ENCODE data around the gene TRPM5. TPM values are rescaled to one million over a fixed set of nuclear protein-coding genes. Genes with fewer than 3 reads are reported as not detected.

The TRPM5 gene
- total and polyA plus RNA-seq, 2 of the 8 experiments (the other 6 are each of a cell fraction or from before 2014, with no cell fraction given): 0.02 TPM; not detected in 1

- H3K23me2 ChIP-seq (ENCODE audit: low read depth, low read length): peaks cover 19% of the 10 kb centered on the region; the same call in 1 of the 2 replicates
- H3K9me3 ChIP-seq (ENCODE audit: insufficient read depth in 2 of 2, low read depth in 1 of 2, low read length in 1 of 2): no peaks in the 10 kb centered on the region; a peak in 1 of 4 replicates
- H3K79me1 ChIP-seq (ENCODE audit: low read depth, low read length): no peaks in the 10 kb centered on the region
- 94% methylated on average over 2 of the region's 13 CpGs; no CpG with 5 or more reads in 1 of the 2 experiments for WGBS, 2 experiments (ENCODE audit: extremely low coverage in 1 of 2, insufficient coverage in 1 of 2, insufficient read length in 1 of 2, insufficient replicate concordance in 2 of 2, low coverage in 1 of 2, low lambda C conversion rate in 2 of 2, missing lambda C conversion rate in 1 of 2)
- H2BK12ac ChIP-seq (ENCODE audit: low read depth, low read length): no peak overlapping the region
- H3K4me2 ChIP-seq (ENCODE audit: insufficient read depth in 1 of 2, low read depth in 2 of 2, low read length in 2 of 2): no peak overlapping the region
- no peak overlapping the region for H3K9ac ChIP-seq (replicated peaks in 1 of 4; ENCODE audit: extremely low read depth in 1 of 4, low read depth in 3 of 4, low read length in 3 of 4)
- H4K91ac ChIP-seq (replicated peaks; ENCODE audit: insufficient read length, low read length): no peak overlapping the region
- no peak overlapping the region for H3K56ac ChIP-seq (replicated peaks; ENCODE audit: insufficient read length, low read depth, low read length)
- ChIA-PET CTCF (ENCODE audit: partially characterized antibody) (interaction anchor here (0.6 to 11.5 kb wide), 5 partner anchors 11 to 463 kb away, joined by 3 to 359 read pairs (median 21); no protein-coding TSS in a partner anchor), POLR2A (ENCODE audit: partially characterized antibody) (interaction anchor here (0.8 kb wide), 1 partner anchor 10 kb away, joined by 3 read pairs; no protein-coding TSS in a partner anchor)
- H2BK20ac ChIP-seq (ENCODE audit: low read length): no peak overlapping the region
- no peak for FAIRE-seq
- peaks cover 0 to 11% (median 0%) of the 10 kb centered on the region in 4 experiments; a peak in 2 of 7 replicates for H3K27me3 ChIP-seq (replicated peaks in 1 of 4; ENCODE audit: control insufficient read depth in 3 of 4, extremely low read depth in 1 of 4, insufficient read depth in 3 of 4, low read length in 3 of 4)
- no peak overlapping the region for H3K4ac ChIP-seq (replicated peaks; ENCODE audit: insufficient read length, low read depth, low read length)
- no peaks in the 10 kb centered on the region for H3K36me3 ChIP-seq (ENCODE audit: control insufficient read depth in 2 of 4, insufficient read depth in 4 of 4, low read length in 3 of 4)
- no peak overlapping the region for H2AK5ac ChIP-seq (ENCODE audit: low read depth, low read length)
- no peak overlapping the region for H2BK15ac ChIP-seq (ENCODE audit: low read length)
- H2BK5ac ChIP-seq (ENCODE audit: low read depth, low read length): no peak overlapping the region
- H3K4me1 ChIP-seq (replicated peaks in 1 of 4; ENCODE audit: control insufficient read depth in 3 of 4, insufficient read depth in 4 of 4, low read length in 3 of 4): no peaks in the 10 kb centered on the region
- H2AFZ ChIP-seq (ENCODE audit: low read length): no peak overlapping the region
- H3K14ac ChIP-seq (ENCODE audit: insufficient read length): no peak overlapping the region
- H2BK120ac ChIP-seq (replicated peaks; ENCODE audit: low read depth, low read length): no peak overlapping the region
- no peak overlapping the region for H4K5ac ChIP-seq (ENCODE audit: insufficient read length, low read depth, low read length)
- no peak overlapping the region for H3K27ac ChIP-seq (ENCODE audit: low read depth, low read length)
- no peak for DNase-seq (ENCODE audit: low read depth in 1 of 2, low spot score in 2 of 2)
- no peak for TF ChIP-seq SIN3A (conservative IDR thresholded peaks at IDR 0.05 in 1 of 2, IDR thresholded peaks at IDR 0.05 in 1 of 2; ENCODE audit: low read depth in 1 of 2, low read length in 2 of 2)
- TF ChIP-seq FOSL1 (IDR thresholded peaks at IDR 0.05; ENCODE audit: insufficient read depth, low read depth, low read length): no peak
- no peak for TF ChIP-seq RBBP5 (IDR thresholded peaks at IDR 0.05; ENCODE audit: borderline replicate concordance, low read depth, low read length)
- TF ChIP-seq SIRT6 (IDR thresholded peaks at IDR 0.05; ENCODE audit: low read length): no peak
- TF ChIP-seq NANOG (IDR thresholded peaks at IDR 0.05; ENCODE audit: insufficient read depth, low read depth, low read length, poor library complexity, severe bottlenecking): no peak
- no peak for TF ChIP-seq CHD1 (IDR thresholded peaks at IDR 0.05; ENCODE audit: low read depth, low read length)
- TF ChIP-seq TAF7 (optimal IDR thresholded peaks at IDR 0.05; ENCODE audit: borderline replicate concordance, low read depth, low read length): no peak
- H3K79me2 ChIP-seq (ENCODE audit: control insufficient read depth in 1 of 2, insufficient read depth in 2 of 2, low read length in 2 of 2): no peaks in the 10 kb centered on the region
- no peak overlapping the region for H3K18ac ChIP-seq (ENCODE audit: extremely low read depth, low read length)
- H4K20me1 ChIP-seq (replicated peaks in 1 of 2; ENCODE audit: control insufficient read depth in 1 of 2, insufficient read depth in 2 of 2, low read length in 2 of 2): peaks cover 0 to 20% of the 10 kb centered on the region in 2 experiments
- no peak overlapping the region for H3K4me3 ChIP-seq (ENCODE audit: extremely low read depth in 1 of 4, insufficient read depth in 2 of 4, low read depth in 3 of 4, low read length in 4 of 4)
- peak overlapping the region; percentile 66; the same call in 1 of the 2 replicates for H4K8ac ChIP-seq (ENCODE audit: extremely low read depth, insufficient read depth, low read length)
- H3K23ac ChIP-seq (ENCODE audit: insufficient read length): no peak overlapping the region
Observed at GRCh38 chr11:2426221-2426620, 18.1 kb downstream of the TRPM5 start.

All from H1 (cell line).